K562 (cell line): ENCODE results near the gene IMMP2L. TPM values are rescaled to one million over a fixed set of nuclear protein-coding genes. Genes with fewer than 3 reads are reported as not detected.

Source experiments
- BRF1 ChIP-seq: IDR thresholded peaks from 3 replicates; pipeline ENCODE4 v1.6.1; 2011; ENCODE audit warnings: borderline replicate concordance, mild to moderate bottlenecking; ENCODE audit not compliant: insufficient read length; ENCODE audit errors: extremely low read depth
- FOXM1 ChIP-seq, 2 experiments: fragments of 450-650 bp in 1 of 2; sonication (generic) in 1 of 2; formaldehyde crosslinking in 1 of 2; IDR thresholded peaks; 2 replicates each; pipeline versions ENCODE4 v1.6.1 to v1.9.0; 2017 to 2022; ENCODE audit warnings: low read depth in 2 of 2, mild to moderate bottlenecking in 2 of 2, missing genetic modification reagents in 1 of 2, moderate library complexity in 1 of 2
- HDAC3 ChIP-seq: fragments of 450-650 bp; IDR thresholded peaks from 2 replicates; pipeline ENCODE4 v1.6.1; 2018; ENCODE audit warnings: borderline replicate concordance, mild to moderate bottlenecking, moderate library complexity; ENCODE audit not compliant: partially characterized antibody
- KLF6 ChIP-seq: fragments of 250-450 bp; sonication (Bioruptor Pico); IDR thresholded peaks from 2 replicates; pipeline ENCODE4 v1.4.0; 2020; ENCODE audit warnings: mild to moderate bottlenecking, moderate library complexity, borderline replicate concordance
- MAZ ChIP-seq, 2 experiments: fragments of 450-650 bp in 1 of 2; sonication (generic) in 1 of 2; formaldehyde crosslinking; IDR thresholded peaks in 1 of 2; conservative IDR thresholded peaks in 1 of 2; 2 replicates each; pipeline versions ENCODE4 v1.4.0 to v1.5.0; 2020; ENCODE audit warnings: mild to moderate bottlenecking in 1 of 2, missing genetic modification reagents in 1 of 2
- MXI1 ChIP-seq: IDR thresholded peaks from 2 replicates; pipeline ENCODE4 v1.6.1; 2011; ENCODE audit warnings: low read depth, mild to moderate bottlenecking, improper control_type of control experiment, low read length
- ZNF282 ChIP-seq: sonication (generic); formaldehyde crosslinking; IDR thresholded peaks from 2 replicates; pipeline ENCODE4 v1.8.1; 2023; ENCODE audit warnings: missing genetic modification reagents
- ZZZ3 ChIP-seq: fragments of 450-650 bp; IDR thresholded peaks from 2 replicates; pipeline ENCODE4 v1.6.1; 2016; ENCODE audit warnings: antibody characterized with exemption, mild to moderate bottlenecking, moderate library complexity
- polyA plus RNA-seq, 8 experiments: library from polyadenylated mRNA; depleted of rRNA in 4 of 8; stranded (reverse) in 5 of 8; unstranded in 3 of 8; fragments of >200 nt; fragmentation: Nextera tagmentation in 2 of 8; fragmentation: Illumina TruSeq in 1 of 8; extraction: Ambion mirVana in 2 of 8; extraction: Trizol in 1 of 8; gene quantifications; 2 replicates each; pipeline versions ENCODE4 v1.2.1 to v1.2.3, GENCODE V29; 2011 to 2014; ENCODE audit warnings: inconsistent platforms in 1 of 8, missing spikeins in 1 of 8
- total RNA-seq, 7 experiments: library from RNA; depleted of rRNA in 6 of 7; stranded (reverse); fragments of >200 nt in 6 of 7; fragmentation: Illumina TruSeq in 2 of 7; extraction: Trizol in 2 of 7; gene quantifications; 2 replicates each; pipeline versions ENCODE4 v1.2.1 to v1.2.3, GENCODE V29; 2011 to 2021; ENCODE audit warnings: low replicate concordance in 1 of 7
- TF ChIP-seq, protein P1 (sequence below), 2 experiments: fragments of 450-650 bp; IDR thresholded peaks; 2 replicates each; pipeline ENCODE4 v1.6.1; 2016; ENCODE audit warnings: mild to moderate bottlenecking in 2 of 2, borderline replicate concordance in 1 of 2, low read depth in 1 of 2, moderate library complexity in 1 of 2
- TF ChIP-seq, protein P2 (sequence below): fragments of 450-650 bp; conservative IDR thresholded peaks from 2 replicates; pipeline ENCODE4 v1.6.1; 2016; ENCODE audit warnings: missing genetic modification characterization, low read depth, mild to moderate bottlenecking, missing compliant biosample characterization, moderate library complexity
- TF ChIP-seq, protein P3 (sequence below): fragments of 250-450 bp; sonication (Bioruptor Pico); IDR thresholded peaks from 2 replicates; pipeline ENCODE4 v1.5.0; 2020; ENCODE audit warnings: mild to moderate bottlenecking
- TF ChIP-seq, protein P4 (sequence below), 3 experiments: fragments of 200-800 bp in 1 of 3; sonication (Bioruptor generic) in 1 of 3; sonication (generic) in 1 of 3; formaldehyde crosslinking in 1 of 3; IDR thresholded peaks; 2 replicates each; pipeline versions ENCODE4 v1.6.1 to v1.8.0; 2016 to 2022; ENCODE audit warnings: mild to moderate bottlenecking in 2 of 3, missing compliant biosample characterization in 2 of 3, missing genetic modification characterization in 2 of 3, missing genetic modification reagents in 1 of 3

Gene IMMP2L
- total and polyA plus RNA-seq, 9 of the 15 experiments (the other 6 are each of a cell fraction or from before 2014, with no cell fraction given), result 29.7 to 116 (median 53.0) TPM

DNA sequence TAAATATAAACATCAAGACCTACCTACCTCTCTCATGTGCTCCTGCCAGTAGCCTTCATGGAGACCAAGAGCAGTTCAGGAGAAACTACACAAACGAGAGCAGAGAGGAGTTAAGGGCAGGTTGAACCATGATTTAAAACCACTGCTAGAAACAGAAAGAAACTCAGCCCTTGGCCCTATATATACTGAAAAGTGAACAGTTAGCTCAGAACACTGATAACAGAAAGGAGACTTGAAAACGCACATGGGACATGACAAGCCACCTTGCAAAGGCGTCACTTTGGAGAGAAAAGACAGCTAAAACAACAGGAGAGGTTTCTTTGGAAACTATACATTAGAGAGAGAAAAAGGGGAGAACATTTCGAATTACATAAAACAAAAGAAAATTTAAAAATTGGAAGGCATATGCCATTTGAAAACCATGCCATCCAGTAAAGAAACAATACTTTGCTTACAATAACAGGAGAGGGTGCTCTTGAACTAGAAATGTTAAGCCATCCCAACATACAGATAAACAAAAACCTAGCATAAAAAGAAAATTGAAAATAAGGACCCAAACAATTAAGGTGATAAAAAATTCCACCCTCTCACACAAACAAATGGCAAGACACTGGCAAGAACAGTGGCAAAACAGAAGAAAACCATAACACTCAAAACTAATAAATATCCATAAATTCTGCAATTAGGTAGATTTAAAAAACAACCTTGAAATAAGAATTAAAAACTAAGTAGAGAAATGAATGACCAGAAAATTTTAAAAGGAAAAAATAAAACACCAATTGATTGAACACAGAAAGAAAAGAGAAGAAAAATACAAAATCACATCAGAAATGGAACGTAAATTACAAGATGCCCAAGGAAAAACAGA, 232.7 kb downstream of the IMMP2L start (continued):
- TF ChIP-seq, protein P1, sequence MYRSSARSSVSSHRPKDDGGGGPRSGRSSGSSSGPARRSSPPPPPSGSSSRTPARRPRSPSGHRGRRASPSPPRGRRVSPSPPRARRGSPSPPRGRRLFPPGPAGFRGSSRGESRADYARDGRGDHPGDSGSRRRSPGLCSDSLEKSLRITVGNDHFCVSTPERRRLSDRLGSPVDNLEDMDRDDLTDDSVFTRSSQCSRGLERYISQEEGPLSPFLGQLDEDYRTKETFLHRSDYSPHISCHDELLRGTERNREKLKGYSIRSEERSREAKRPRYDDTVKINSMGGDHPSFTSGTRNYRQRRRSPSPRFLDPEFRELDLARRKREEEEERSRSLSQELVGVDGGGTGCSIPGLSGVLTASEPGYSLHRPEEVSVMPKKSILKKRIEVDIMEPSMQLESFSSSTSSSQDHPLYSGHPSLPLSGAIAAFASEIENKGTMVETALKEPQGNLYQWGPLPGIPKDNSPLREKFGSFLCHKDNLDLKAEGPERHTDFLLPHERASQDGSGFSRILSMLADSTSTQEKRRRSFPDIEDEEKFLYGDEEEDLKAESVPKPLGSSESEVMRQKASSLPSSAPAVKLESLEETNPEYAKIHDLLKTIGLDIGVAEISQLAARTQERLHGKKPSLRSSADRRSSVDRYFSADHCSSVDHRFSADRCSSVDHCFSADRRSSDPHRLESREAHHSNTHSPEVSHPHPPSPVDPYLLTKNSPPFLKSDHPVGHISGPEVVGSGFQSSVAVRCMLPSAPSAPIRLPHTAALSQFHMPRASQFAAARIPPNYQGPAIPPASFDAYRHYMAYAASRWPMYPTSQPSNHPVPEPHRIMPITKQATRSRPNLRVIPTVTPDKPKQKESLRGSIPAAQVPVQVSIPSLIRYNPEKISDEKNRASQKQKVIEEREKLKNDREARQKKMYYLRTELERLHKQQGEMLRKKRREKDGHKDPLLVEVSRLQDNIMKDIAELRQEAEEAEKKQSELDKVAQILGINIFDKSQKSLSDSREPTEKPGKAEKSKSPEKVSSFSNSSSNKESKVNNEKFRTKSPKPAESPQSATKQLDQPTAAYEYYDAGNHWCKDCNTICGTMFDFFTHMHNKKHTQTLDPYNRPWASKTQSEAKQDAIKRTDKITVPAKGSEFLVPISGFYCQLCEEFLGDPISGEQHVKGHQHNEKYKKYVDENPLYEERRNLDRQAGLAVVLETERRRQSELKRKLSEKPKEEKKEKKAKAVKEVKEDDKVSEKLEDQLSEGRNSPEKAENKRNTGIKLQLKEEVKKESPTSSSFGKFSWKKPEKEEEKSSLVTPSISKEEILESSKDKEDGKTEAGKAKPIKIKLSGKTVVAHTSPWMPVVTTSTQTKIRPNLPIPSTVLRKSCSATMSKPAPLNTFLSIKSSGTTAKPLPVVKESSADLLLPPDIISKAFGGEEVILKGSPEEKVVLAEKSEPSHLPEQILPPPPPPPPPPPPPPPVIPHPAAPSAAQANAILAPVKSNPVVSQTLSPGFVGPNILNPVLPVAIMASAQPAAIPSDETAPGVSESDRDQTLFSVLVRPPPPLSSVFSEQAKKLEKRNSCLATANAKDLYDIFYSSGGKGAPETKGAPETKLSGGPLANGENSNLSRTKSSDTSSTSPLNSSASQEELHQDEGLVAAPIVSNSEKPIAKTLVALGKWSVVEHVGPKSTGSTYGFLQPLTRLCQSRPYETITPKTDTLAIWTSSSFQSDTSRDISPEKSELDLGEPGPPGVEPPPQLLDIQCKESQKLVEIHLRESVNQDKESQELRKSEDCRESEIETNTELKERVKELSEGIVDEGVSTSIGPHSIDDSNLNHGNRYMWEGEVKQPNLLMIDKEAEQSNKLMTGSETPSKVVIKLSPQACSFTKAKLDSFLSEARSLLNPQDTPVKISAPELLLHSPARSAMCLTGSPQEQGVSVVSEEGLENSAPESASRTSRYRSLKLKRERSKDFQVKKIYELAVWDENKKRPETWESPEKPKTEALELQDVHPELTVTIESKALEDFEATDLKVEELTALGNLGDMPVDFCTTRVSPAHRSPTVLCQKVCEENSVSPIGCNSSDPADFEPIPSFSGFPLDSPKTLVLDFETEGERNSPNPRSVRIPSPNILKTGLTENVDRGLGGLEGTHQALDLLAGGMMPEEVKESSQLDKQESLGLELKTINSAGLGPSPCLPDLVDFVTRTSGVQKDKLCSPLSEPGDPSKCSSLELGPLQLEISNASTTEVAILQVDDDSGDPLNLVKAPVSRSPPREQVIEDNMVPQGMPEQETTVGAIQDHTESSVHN (IDR thresholded peaks at IDR 0.05; ENCODE audit: borderline replicate concordance in 1 of 2, low read depth in 1 of 2), result peak in 1 of 2 experiments; percentile 49; a peak in 1 of 4 replicates
- TF ChIP-seq HDAC3, result peak; percentile 14
- 0 out of 2 replicates have a peak, but pooled peaks have one; percentile 55 for TF ChIP-seq ZZZ3
- TF ChIP-seq, protein P2, sequence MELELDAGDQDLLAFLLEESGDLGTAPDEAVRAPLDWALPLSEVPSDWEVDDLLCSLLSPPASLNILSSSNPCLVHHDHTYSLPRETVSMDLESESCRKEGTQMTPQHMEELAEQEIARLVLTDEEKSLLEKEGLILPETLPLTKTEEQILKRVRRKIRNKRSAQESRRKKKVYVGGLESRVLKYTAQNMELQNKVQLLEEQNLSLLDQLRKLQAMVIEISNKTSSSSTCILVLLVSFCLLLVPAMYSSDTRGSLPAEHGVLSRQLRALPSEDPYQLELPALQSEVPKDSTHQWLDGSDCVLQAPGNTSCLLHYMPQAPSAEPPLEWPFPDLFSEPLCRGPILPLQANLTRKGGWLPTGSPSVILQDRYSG (tag), result no peak
- no peak for TF ChIP-seq ZNF282 (CRISPR knock-in tag)
- no peak for TF ChIP-seq MXI1
- no peak for TF ChIP-seq BRF1
- TF ChIP-seq MAZ (CRISPR knock-in tag; conservative IDR thresholded peaks at IDR 0.05 in 1 of 2, IDR thresholded peaks at IDR 0.05 in 1 of 2), result no peak
- peak; percentile 53 for TF ChIP-seq FOXM1 (IDR thresholded peaks at IDR 0.05; ENCODE audit: low read depth)
- no peak for TF ChIP-seq FOXM1 (CRISPR knock-in tag; IDR thresholded peaks at IDR 0.05; ENCODE audit: low read depth)
- TF ChIP-seq KLF6 (CRISPR knock-in tag), result no peak
- TF ChIP-seq, protein P3, sequence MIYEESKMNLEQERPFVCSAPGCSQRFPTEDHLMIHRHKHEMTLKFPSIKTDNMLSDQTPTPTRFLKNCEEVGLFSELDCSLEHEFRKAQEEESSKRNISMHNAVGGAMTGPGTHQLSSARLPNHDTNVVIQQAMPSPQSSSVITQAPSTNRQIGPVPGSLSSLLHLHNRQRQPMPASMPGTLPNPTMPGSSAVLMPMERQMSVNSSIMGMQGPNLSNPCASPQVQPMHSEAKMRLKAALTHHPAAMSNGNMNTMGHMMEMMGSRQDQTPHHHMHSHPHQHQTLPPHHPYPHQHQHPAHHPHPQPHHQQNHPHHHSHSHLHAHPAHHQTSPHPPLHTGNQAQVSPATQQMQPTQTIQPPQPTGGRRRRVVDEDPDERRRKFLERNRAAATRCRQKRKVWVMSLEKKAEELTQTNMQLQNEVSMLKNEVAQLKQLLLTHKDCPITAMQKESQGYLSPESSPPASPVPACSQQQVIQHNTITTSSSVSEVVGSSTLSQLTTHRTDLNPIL, result no peak
- TF ChIP-seq, protein P4, sequence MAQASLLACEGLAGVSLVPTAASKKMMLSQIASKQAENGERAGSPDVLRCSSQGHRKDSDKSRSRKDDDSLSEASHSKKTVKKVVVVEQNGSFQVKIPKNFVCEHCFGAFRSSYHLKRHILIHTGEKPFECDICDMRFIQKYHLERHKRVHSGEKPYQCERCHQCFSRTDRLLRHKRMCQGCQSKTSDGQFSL (CRISPR knock-in tag; IDR thresholded peaks at IDR 0.05), result no peak
- TF ChIP-seq, protein P4 (tag; IDR thresholded peaks at IDR 0.05), result no peak
